ENCODE data around the gene FBXW11. TPM values are rescaled to one million over a fixed set of nuclear protein-coding genes. Genes with fewer than 3 reads are reported as not detected.

Gene FBXW11
- total and polyA plus RNA-seq, 4 donors = 7.6 to 87.5 (median 35.2) TPM

DNA sequence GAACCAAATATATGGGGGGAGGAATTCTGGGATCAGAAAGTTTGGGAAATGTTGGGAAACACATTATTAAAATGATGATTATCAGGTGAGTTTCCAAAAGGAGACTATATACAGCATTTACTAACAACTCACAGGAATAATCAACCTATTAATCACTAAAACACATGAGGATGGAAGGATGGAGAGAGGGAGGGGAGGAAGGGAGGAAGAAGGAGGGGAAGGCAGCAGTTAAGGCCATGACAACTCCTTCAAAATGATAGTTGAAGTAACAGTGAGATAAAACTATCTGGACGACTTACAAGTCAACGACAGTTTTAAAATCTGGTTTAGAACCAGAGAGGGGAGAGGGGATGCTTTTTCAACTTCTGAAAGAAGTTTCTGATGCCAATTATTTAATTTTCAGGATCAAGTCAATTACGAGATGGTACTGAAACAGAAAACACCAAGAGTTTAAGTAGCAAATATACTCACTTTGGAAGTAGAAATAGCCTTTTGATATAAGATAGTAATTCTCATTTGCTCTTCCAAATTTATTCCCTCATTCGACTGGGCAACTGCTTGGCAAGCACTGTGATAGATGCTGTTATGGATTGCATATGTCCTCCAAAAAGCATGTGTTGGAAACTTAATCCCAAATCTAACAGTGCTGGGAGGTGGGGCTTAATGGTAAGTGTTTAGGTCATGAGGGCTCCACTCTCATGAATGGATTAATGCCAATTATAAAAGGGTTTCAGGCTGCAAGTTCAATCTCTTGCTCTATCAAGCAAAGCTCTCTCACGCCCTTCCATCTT lies 30.4 kb downstream of the FBXW11 start:
- H3K36me3 ChIP-seq (ENCODE audit: control insufficient read depth in 4 of 4, insufficient read depth in 4 of 4, low read length in 4 of 4) = peaks cover 0 to 2% (median 0%) of the 10 kb centered on the region in 4 donors
- no peak overlapping the region for H3K9ac ChIP-seq (ENCODE audit: insufficient read depth in 1 of 2, low read length in 2 of 2)
- peaks cover 0 to 9% (median 2%) of the 10 kb centered on the region in 4 donors for H3K9me3 ChIP-seq (ENCODE audit: control insufficient read depth in 4 of 4, insufficient read depth in 3 of 4, low read length in 3 of 4)
- H3K4me3 ChIP-seq = no peak overlapping the region
- no peak for ATAC-seq (ENCODE audit: insufficient read depth, low FRiP score)
- WGBS, 2 donors = 73 to 89% methylated on average over 5 of the region's 5 CpGs
- H3K27ac ChIP-seq (ENCODE audit: low read depth in 1 of 2, low read length in 1 of 2) = no peak overlapping the region
- TF ChIP-seq, protein P1, sequence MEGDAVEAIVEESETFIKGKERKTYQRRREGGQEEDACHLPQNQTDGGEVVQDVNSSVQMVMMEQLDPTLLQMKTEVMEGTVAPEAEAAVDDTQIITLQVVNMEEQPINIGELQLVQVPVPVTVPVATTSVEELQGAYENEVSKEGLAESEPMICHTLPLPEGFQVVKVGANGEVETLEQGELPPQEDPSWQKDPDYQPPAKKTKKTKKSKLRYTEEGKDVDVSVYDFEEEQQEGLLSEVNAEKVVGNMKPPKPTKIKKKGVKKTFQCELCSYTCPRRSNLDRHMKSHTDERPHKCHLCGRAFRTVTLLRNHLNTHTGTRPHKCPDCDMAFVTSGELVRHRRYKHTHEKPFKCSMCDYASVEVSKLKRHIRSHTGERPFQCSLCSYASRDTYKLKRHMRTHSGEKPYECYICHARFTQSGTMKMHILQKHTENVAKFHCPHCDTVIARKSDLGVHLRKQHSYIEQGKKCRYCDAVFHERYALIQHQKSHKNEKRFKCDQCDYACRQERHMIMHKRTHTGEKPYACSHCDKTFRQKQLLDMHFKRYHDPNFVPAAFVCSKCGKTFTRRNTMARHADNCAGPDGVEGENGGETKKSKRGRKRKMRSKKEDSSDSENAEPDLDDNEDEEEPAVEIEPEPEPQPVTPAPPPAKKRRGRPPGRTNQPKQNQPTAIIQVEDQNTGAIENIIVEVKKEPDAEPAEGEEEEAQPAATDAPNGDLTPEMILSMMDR (IDR thresholded peaks at IDR 0.05; ENCODE audit: control extremely low read depth, extremely low read depth) = no peak
- H3K4me1 ChIP-seq (ENCODE audit: control insufficient read depth in 5 of 5, insufficient read depth in 5 of 5, low read length in 5 of 5) = peaks cover 0 to 24% (median 6%) of the 10 kb centered on the region in 5 donors
- no peaks in the 10 kb centered on the region for H3K27me3 ChIP-seq (ENCODE audit: control insufficient read depth in 3 of 3, insufficient read depth in 3 of 3, low read length in 2 of 3)
- no peak for DNase-seq

DNA sequence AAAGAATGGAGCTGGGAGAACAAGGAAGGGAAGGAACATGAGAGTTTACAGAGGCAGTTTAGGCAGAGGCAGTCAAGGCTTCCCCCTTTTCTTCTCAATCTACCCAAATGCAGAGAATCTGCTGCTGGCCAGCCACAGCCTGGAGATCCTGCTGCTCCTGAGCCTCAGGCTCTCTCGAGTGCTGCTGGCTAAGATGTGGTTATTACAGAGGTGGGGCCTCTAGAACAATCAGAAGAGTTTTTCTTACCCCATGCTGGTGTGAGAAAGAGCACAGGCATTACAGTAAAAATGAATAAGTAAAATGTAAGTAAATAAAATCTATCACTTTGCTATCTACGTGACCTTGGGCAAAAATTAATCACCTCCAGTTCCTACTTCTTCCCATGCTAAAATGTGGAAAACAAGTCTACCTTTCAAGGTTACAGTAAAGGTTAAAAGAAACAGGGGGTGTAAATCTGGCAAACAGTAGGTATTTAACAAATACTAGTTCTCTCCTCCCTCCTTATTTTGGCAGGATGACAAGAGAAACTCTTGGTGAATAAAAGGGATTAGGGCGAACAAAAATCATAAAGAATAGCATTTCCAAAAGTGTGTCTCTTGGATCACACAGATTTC lies 31.1 kb downstream of the FBXW11 start:
- WGBS, 2 donors = 63 to 78% methylated on average over 3 of the region's 3 CpGs
- Histone ChIP-seq H3K4me1 (ENCODE audit: control insufficient read depth in 5 of 5, insufficient read depth in 5 of 5, low read length in 5 of 5) (peaks cover 0 to 27% (median 6%) of the 10 kb centered on the region in 5 donors), H3K36me3 (ENCODE audit: control insufficient read depth in 4 of 4, insufficient read depth in 4 of 4, low read length in 4 of 4) (peaks cover 0 to 2% (median 0%) of the 10 kb centered on the region in 4 donors), H3K27me3 (ENCODE audit: control insufficient read depth in 3 of 3, insufficient read depth in 3 of 3, low read length in 2 of 3) (no peaks in the 10 kb centered on the region), H3K27ac (ENCODE audit: low read depth in 1 of 2, low read length in 1 of 2) (no peak overlapping the region), H3K4me3 (no peak overlapping the region), H3K9me3 (ENCODE audit: control insufficient read depth in 4 of 4, insufficient read depth in 3 of 4, low read length in 3 of 4) (peaks cover 0 to 6% (median 2%) of the 10 kb centered on the region in 4 donors), H3K9ac (ENCODE audit: insufficient read depth in 1 of 2, low read length in 2 of 2) (no peak overlapping the region)
- TF ChIP-seq, protein P1 (IDR thresholded peaks at IDR 0.05; ENCODE audit: control extremely low read depth, extremely low read depth) = no peak
- no peak for ATAC-seq (ENCODE audit: insufficient read depth, low FRiP score)
- no peak for DNase-seq

DNA sequence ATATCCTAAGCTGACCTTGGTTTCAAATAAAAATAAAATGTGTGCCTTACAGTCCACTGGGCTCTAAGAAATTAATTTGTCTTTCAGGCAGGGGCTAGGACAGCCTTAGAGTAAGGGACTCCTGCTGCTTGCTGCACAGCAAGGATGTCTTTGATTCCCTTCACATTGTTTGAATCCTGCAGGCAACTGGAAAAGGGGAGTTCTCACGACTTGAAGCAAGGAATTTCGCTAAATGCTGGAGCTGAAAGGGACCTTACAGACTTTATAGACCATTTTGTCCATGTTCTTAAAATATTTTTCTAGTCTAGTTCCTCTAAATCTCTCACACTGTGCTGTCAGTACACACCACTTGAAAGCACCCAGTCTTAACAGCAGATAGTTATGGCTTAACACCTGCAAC lies 35.6 kb downstream of the FBXW11 start:
- H3K4me3 ChIP-seq = no peak overlapping the region
- H3K36me3 ChIP-seq (ENCODE audit: control insufficient read depth in 4 of 4, insufficient read depth in 4 of 4, low read length in 4 of 4) = no peaks in the 10 kb centered on the region
- H3K9ac ChIP-seq (ENCODE audit: insufficient read depth in 1 of 2, low read length in 2 of 2) = no peak overlapping the region
- H3K27me3 ChIP-seq (ENCODE audit: control insufficient read depth in 3 of 3, insufficient read depth in 3 of 3, low read length in 2 of 3) = no peaks in the 10 kb centered on the region
- no peak overlapping the region for H3K27ac ChIP-seq (ENCODE audit: low read depth in 1 of 2, low read length in 1 of 2)
- no peak for DNase-seq
- ATAC-seq (ENCODE audit: insufficient read depth, low FRiP score) = no peak
- TF ChIP-seq, protein P1 (IDR thresholded peaks at IDR 0.05; ENCODE audit: control extremely low read depth, extremely low read depth) = no peak
- peaks cover 0 to 14% (median 4%) of the 10 kb centered on the region in 5 donors for H3K4me1 ChIP-seq (ENCODE audit: control insufficient read depth in 5 of 5, insufficient read depth in 5 of 5, low read length in 5 of 5)
- WGBS, 2 donors = 91 to 92% methylated on average over 2 of the region's 2 CpGs
- no peaks in the 10 kb centered on the region for H3K9me3 ChIP-seq (ENCODE audit: control insufficient read depth in 4 of 4, insufficient read depth in 3 of 4, low read length in 3 of 4)
